Keratinocyte (primary cell): Measurements from ENCODE around the gene EME2. TPM values are rescaled to one million over a fixed set of nuclear protein-coding genes. Genes with fewer than 3 reads are reported as not detected.

ENCODE experiments used
- DNase-seq: peaks from one replicate; pipeline ENCODE4 v3.0.0-alpha.2; 2011; ENCODE audit warnings: low read depth, missing footprints, low spot score
- FAIRE-seq: peaks from 2 replicates; lab custom pipeline; 2011; peaks lifted over from hg19 to GRCh38; lab: Jason Lieb, UNC
- H2AFZ ChIP-seq: 2 replicates; pipeline ENCODE4 v1.6.0; 2012; ENCODE audit warnings: low read length, control low read depth, inconsistent platforms; ENCODE audit not compliant: control insufficient read depth
- H3K27ac ChIP-seq: 2 replicates; pipeline ENCODE4 v1.5.1; 2011; ENCODE audit warnings: low read length; ENCODE audit not compliant: control insufficient read depth, insufficient read depth
- H3K27me3 ChIP-seq: 3 replicates; pipeline ENCODE4 v1.6.0; 2011; ENCODE audit warnings: low read length; ENCODE audit not compliant: control insufficient read depth, insufficient read depth; ENCODE audit errors: extremely low read depth
- H3K36me3 ChIP-seq, 2 experiments: 2 replicates in 1 of 2; 3 replicates in 1 of 2; pipeline ENCODE4 v1.5.1; 2011; ENCODE audit warnings: low read length in 2 of 2, mild to moderate bottlenecking in 1 of 2; ENCODE audit not compliant: control insufficient read depth in 2 of 2, insufficient read depth in 2 of 2; ENCODE audit errors: extremely low read depth in 1 of 2
- H3K4me1 ChIP-seq: 3 replicates; pipeline ENCODE4 v1.5.1; 2011; ENCODE audit warnings: low read length; ENCODE audit not compliant: control insufficient read depth, insufficient read depth; ENCODE audit errors: extremely low read depth
- H3K4me2 ChIP-seq: 3 replicates; pipeline ENCODE4 v1.6.0; 2011; ENCODE audit warnings: low read depth, low read length; ENCODE audit not compliant: control insufficient read depth, insufficient read depth; ENCODE audit errors: extremely low read depth
- H3K4me3 ChIP-seq, 3 experiments: fragments of 200-600 bp in 1 of 3; sonication (generic) in 1 of 3; 2 replicates in 2 of 3; 3 replicates in 1 of 3; pipeline ENCODE4 v1.5.1; 2011 to 2016; ENCODE audit warnings: low read length in 3 of 3, mild to moderate bottlenecking in 3 of 3, control low read depth in 2 of 3, inconsistent platforms in 1 of 3, low read depth in 1 of 3, mixed read lengths in 1 of 3, mixed run types in 1 of 3, moderate library complexity in 1 of 3; ENCODE audit not compliant: control insufficient read depth in 2 of 3, insufficient read depth in 2 of 3; ENCODE audit errors: extremely low read depth in 1 of 3
- H3K79me2 ChIP-seq: 2 replicates; pipeline ENCODE4 v1.6.0; 2012; ENCODE audit warnings: low read length; ENCODE audit not compliant: control insufficient read depth, insufficient read depth
- H3K9ac ChIP-seq: 3 replicates; pipeline ENCODE4 v1.6.0; 2011; ENCODE audit warnings: low read length; ENCODE audit not compliant: control insufficient read depth, insufficient read depth; ENCODE audit errors: extremely low read depth
- H3K9me1 ChIP-seq: 3 replicates; pipeline ENCODE4 v1.6.0; 2011; ENCODE audit warnings: low read length; ENCODE audit not compliant: control insufficient read depth, insufficient read depth; ENCODE audit errors: extremely low read depth
- H3K9me3 ChIP-seq: 2 replicates; pipeline ENCODE4 v1.5.1; 2012; ENCODE audit warnings: low read depth, low read length; ENCODE audit not compliant: control insufficient read depth
- H4K20me1 ChIP-seq: 3 replicates; pipeline ENCODE4 v1.6.0; 2011; ENCODE audit warnings: low read length; ENCODE audit not compliant: control insufficient read depth, insufficient read depth; ENCODE audit errors: extremely low read depth
- EZH2 ChIP-seq: IDR thresholded peaks from one replicate; pipeline ENCODE4 v1.6.1; 2012; ENCODE audit warnings: inconsistent platforms, mild to moderate bottlenecking, low read length, moderate library complexity
- dilution Hi-C: fragments of 300-500 bp; cut with MboI; formaldehyde crosslinking; loops from one replicate; pipeline ENCODE4 v1.7.0; 2020; ENCODE audit warnings: low sequenced_read_pairs; ENCODE audit not compliant: extremely low pct_ligation_motif_present
- polyA plus RNA-seq, 5 experiments: library from polyadenylated mRNA; depleted of rRNA in 3 of 5; stranded (reverse) in 3 of 5; stranded (forward) in 1 of 5; unstranded in 1 of 5; fragments of >200 nt; gene quantifications; 1 replicate in 1 of 5; 2 replicates in 3 of 5; 3 replicates in 1 of 5; pipeline versions ENCODE4 v1.2.1 to v1.2.3, GENCODE V29; 2011 to 2012; ENCODE audit warnings: missing spikeins in 2 of 5, low read depth in 1 of 5, low replicate concordance in 1 of 5
- TF ChIP-seq, protein P1 (sequence below), 3 experiments: IDR thresholded peaks in 1 of 3; conservative IDR thresholded peaks in 1 of 3; optimal IDR thresholded peaks in 1 of 3; 2 replicates in 2 of 3; 3 replicates in 1 of 3; pipeline versions ENCODE3 to v1.5.1; 2011; ENCODE audit warnings: low read length in 3 of 3, mild to moderate bottlenecking in 3 of 3, moderate library complexity in 2 of 3, control low read depth in 1 of 3, inconsistent platforms in 1 of 3; ENCODE audit not compliant: insufficient read depth in 2 of 3; ENCODE audit errors: extremely low read depth in 1 of 3

The EME2 gene
- polyA plus RNA-seq, 1 donor (not counting 4 experiments of a cell fraction or from before 2014, with no cell fraction given), result 6.3 TPM

DNA sequence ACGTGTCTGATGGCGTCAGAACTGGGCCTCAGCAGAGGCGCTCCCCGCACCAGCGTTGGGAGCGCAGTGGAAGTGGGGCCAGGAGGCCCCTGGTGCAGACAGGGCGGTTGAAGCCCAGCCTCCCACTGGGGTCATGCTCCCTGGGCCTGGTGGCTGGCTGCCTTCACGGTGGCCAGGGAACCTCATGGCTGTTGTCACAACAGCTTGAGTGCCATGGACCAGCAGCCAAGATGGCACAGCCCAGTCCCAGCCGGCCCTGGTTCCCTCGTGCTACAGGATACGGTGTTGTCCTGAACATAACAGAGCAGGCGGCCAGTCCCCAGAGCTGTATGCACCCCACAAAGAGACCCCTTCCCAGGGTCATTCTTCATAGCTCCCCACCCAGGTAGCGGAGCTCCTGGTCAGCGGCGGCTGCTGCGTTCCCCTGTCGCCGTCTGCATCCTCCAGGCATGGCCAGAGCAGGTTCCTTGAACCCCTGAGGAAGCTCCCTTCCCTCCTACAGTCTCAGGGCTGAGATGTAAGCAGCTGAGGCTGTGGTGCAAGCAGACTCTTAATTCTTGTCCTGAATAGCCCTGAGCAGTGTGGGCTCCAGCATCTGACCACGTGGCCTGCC lies 31.0 kb upstream of the EME2 start:
- Histone ChIP-seq H3K36me3 (peaks cover 7 to 15% of the 10 kb centered on the region in 2 experiments), H4K20me1 (peaks cover 2% of the 10 kb centered on the region), H3K27me3 (no peaks in the 10 kb centered on the region), H3K4me1 (peaks cover 4% of the 10 kb centered on the region), H3K4me2 (no peak overlapping the region), H3K9ac (no peak overlapping the region), H3K79me2 (peaks cover 3% of the 10 kb centered on the region), H2AFZ (no peak overlapping the region), H3K4me3 (no peak overlapping the region), H3K27ac (no peak overlapping the region), H3K9me1 (no peaks in the 10 kb centered on the region), H3K9me3 (peaks cover 21% of the 10 kb centered on the region)
- dilution Hi-C loops, result no loop called here
- no peak for FAIRE-seq
- TF ChIP-seq EZH2, result no peak
- TF ChIP-seq, protein P1, sequence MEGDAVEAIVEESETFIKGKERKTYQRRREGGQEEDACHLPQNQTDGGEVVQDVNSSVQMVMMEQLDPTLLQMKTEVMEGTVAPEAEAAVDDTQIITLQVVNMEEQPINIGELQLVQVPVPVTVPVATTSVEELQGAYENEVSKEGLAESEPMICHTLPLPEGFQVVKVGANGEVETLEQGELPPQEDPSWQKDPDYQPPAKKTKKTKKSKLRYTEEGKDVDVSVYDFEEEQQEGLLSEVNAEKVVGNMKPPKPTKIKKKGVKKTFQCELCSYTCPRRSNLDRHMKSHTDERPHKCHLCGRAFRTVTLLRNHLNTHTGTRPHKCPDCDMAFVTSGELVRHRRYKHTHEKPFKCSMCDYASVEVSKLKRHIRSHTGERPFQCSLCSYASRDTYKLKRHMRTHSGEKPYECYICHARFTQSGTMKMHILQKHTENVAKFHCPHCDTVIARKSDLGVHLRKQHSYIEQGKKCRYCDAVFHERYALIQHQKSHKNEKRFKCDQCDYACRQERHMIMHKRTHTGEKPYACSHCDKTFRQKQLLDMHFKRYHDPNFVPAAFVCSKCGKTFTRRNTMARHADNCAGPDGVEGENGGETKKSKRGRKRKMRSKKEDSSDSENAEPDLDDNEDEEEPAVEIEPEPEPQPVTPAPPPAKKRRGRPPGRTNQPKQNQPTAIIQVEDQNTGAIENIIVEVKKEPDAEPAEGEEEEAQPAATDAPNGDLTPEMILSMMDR (optimal IDR thresholded peaks at IDR 0.05 in 1 of 3, IDR thresholded peaks at IDR 0.05 in 1 of 3, conservative IDR thresholded peaks at IDR 0.05 in 1 of 3; ENCODE audit: extremely low read depth in 1 of 3, insufficient read depth in 2 of 3, low read length in 3 of 3), result no peak
- DNase-seq, result no peak

DNA sequence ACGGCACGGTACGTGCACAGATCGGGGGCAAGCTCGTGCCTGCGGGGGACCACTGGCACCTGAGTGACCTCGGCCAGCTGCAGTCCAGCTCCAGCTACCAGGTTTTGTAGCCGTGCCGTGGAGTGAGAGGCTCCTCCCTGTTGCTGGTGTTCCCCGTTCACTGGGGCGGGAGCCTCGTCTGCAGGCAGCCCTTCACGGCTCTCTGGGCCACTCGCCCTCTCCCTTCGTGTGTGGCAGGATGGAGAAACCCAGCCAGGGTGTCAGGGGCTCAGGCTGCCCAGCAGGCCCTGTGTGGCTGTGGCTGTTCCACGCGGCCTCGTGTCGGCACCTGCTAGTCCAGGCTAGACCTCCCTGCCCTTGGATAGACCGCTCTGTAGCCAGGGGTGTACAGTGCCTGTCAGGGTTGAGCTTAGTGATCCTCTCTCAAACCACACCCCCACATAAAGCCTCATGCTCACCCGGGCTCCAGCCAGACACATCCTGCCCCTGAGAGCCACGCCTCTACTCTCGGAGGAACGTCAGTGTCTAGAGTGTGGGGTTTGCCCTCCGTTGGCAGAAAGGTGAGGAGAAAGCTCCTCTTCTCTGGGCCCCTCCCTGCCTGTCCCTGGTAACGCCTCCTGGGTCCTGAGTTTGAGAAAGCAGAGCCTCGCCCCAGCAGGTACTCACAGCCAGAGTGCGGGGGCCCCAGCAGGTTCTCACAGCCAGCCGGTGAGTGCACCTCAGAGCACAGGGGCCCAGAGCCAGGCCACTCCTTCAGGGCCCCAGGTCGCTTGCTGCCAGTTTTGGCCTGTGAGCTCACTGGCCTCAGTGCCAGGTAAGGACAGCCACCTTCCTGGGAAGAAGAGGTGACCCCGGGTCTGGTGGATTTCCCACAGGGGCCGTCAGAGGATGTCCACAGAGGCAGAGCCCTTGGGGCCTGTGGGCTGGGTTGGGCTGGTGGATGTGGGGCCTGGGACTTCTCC lies 29.0 kb upstream of the EME2 start:
- H3K9ac ChIP-seq, result no peak overlapping the region
- peaks cover 2% of the 10 kb centered on the region for H4K20me1 ChIP-seq
- no peak overlapping the region for H2AFZ ChIP-seq
- FAIRE-seq (no peak), DNase-seq (no peak)
- H3K9me1 ChIP-seq, result no peaks in the 10 kb centered on the region
- no peak overlapping the region for H3K27ac ChIP-seq
- peaks cover 4% of the 10 kb centered on the region for H3K4me1 ChIP-seq
- H3K36me3 ChIP-seq, result peaks cover 12 to 24% of the 10 kb centered on the region in 2 experiments
- TF ChIP-seq, protein P1 (optimal IDR thresholded peaks at IDR 0.05 in 1 of 3, IDR thresholded peaks at IDR 0.05 in 1 of 3, conservative IDR thresholded peaks at IDR 0.05 in 1 of 3; ENCODE audit: extremely low read depth in 1 of 3, insufficient read depth in 2 of 3, low read length in 3 of 3), result no peak
- TF ChIP-seq EZH2, result no peak
- no peaks in the 10 kb centered on the region for H3K27me3 ChIP-seq
- H3K79me2 ChIP-seq, result peaks cover 2% of the 10 kb centered on the region
- no peak overlapping the region for H3K4me2 ChIP-seq
- no peak overlapping the region for H3K4me3 ChIP-seq
- H3K9me3 ChIP-seq, result peaks cover 8% of the 10 kb centered on the region
- dilution Hi-C loops, result no loop called here
